Transverse colon (tissue), 4 donors: ENCODE data around the gene MUCL3. TPM values are rescaled to one million over a fixed set of nuclear protein-coding genes. Genes with fewer than 3 reads are reported as not detected.

ENCODE experiments used
- DNase-seq: peaks from one replicate; pipeline ENCODE4 v3.0.0-alpha.2; 2019
- H3K27ac ChIP-seq, 4 donors: fragments of 200-600 bp; sonication (generic); 2 replicates each; pipeline ENCODE4 v1.5.1; 2016 to 2018; ENCODE audit warnings: inconsistent platforms in 4 of 4
- H3K27me3 ChIP-seq: fragments of 200-600 bp; sonication (generic); 2 replicates; pipeline ENCODE4 v1.5.1; 2017; ENCODE audit warnings: inconsistent platforms
- H3K36me3 ChIP-seq, 4 donors: fragments of 200-600 bp; sonication (generic); 2 replicates each; pipeline ENCODE4 v1.5.1; 2017 to 2019; ENCODE audit warnings: inconsistent platforms in 4 of 4
- H3K4me1 ChIP-seq, 4 donors: fragments of 200-600 bp; sonication (generic); 2 replicates each; pipeline ENCODE4 v1.5.1; 2017 to 2020; ENCODE audit warnings: inconsistent platforms in 4 of 4
- H3K4me3 ChIP-seq, 4 donors: fragments of 200-600 bp; sonication (generic); 1 replicate in 1 of 4; 2 replicates in 3 of 4; pipeline versions ENCODE4 v1.5.1 to v1.6.1; 2017 to 2019; ENCODE audit warnings: inconsistent platforms in 4 of 4
- H3K9me3 ChIP-seq, 2 donors: fragments of 200-600 bp; sonication (generic); 2 replicates each; pipeline ENCODE4 v1.5.1; 2017 to 2019; ENCODE audit warnings: inconsistent platforms in 2 of 2
- EP300 ChIP-seq: sonication (generic); formaldehyde crosslinking; IDR thresholded peaks from one replicate; pipeline ENCODE4 v1.6.1; 2017; ENCODE audit warnings: antibody characterized with exemption, low read depth
- POLR2A ChIP-seq: fragments of 450-650 bp; IDR thresholded peaks from one replicate; pipeline ENCODE4 v1.6.1; 2016; ENCODE audit warnings: antibody characterized with exemption, mild to moderate bottlenecking, moderate library complexity
- POLR2AphosphoS5 ChIP-seq, 3 donors: sonication (generic); formaldehyde crosslinking; IDR thresholded peaks; one replicate each; pipeline ENCODE4 v1.6.1; 2016; ENCODE audit warnings: antibody characterized with exemption in 3 of 3
- WGBS, 2 donors: methylation state at CpG; one replicate each; pipeline ENCODE4 v1.1.5; 2018; ENCODE audit warnings: low coverage in 1 of 2; 5-methylcytosine and 5-hydroxymethylcytosine counted together
- in situ Hi-C, 4 donors: fragments of 200-750 bp; cut with MboI; loops; one replicate each; pipeline versions ENCODE4 v1.15.0 to v1.15.1; 2017; ENCODE audit warnings: low sequenced_read_pairs in 3 of 4, low pct_ligation_motif_present in 1 of 4, low pct_unique_long_range_greater_than_20kb in 1 of 4
- intact Hi-C: fragments of 100-400 bp; cut with DNase I; formaldehyde crosslinking; loops from one replicate; pipeline ENCODE4 v1.15.1; 2023; ENCODE audit warnings: low total_unique reads
- small RNA-seq, 4 donors: library from RNA; depleted of rRNA; stranded (forward); fragments of <200 nt; gene quantifications; one replicate each; pipeline ENCODE3, GENCODE V24; 2016
- total RNA-seq, 4 donors: library from RNA; depleted of rRNA; stranded (reverse); fragments of >200 nt; gene quantifications; one replicate each; pipeline ENCODE4 v1.1.0, GENCODE V29; 2016
- TF ChIP-seq, protein P1 (sequence below), 5 experiments: fragments of 200-600 bp in 3 of 5; fragments of 450-650 bp in 2 of 5; sonication (generic) in 3 of 5; IDR thresholded peaks; 1 replicate in 2 of 5; 2 replicates in 3 of 5; pipeline ENCODE4 v1.5.1; 2016 to 2017; ENCODE audit warnings: antibody characterized with exemption in 5 of 5, inconsistent platforms in 3 of 5, mild to moderate bottlenecking in 2 of 5, moderate library complexity in 1 of 5

MUCL3 gene
- total RNA-seq, 4 donors from 2014 or later = 0.16 to 0.41 TPM; not detected in 2

DNA sequence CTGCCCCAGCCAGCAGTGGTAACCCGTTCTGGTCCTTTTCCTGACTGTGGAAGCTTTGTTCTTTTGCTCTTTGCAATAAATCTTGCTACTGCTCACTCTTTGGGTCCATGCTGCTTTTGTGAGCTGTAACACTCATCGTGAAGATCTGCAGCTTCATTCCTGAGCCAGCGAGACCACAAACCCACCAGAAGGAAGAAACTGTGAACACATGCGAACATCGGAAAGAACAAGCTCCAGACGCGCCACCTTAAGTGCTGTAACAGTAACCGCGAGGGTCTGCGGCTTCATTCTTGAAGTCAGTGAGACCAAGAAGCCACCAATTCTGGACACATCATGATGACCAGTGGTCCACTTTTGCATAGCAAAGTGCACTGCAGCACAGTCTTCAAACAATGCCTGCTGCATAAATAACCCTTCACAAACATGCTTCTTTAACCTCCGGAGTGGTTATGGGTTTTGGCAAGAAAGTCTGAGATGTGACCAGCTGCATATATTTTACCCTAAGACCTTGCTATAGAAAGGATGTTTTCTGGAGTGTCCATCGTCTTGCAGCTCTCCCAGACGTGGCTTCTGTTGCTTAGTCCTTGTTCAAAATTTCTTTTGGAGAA is 60.6 kb downstream of the MUCL3 start:
- Histone ChIP-seq H3K36me3 (no peaks in the 10 kb centered on the region), H3K4me3 (no peak overlapping the region), H3K4me1 (no peaks in the 10 kb centered on the region), H3K9me3 (no peaks in the 10 kb centered on the region), H3K27me3 (no peaks in the 10 kb centered on the region), H3K27ac (no peak overlapping the region)
- TF ChIP-seq POLR2A (no peak), EP300 (no peak), POLR2AphosphoS5 (IDR thresholded peaks at IDR 0.05) (no peak)
- TF ChIP-seq, protein P1, sequence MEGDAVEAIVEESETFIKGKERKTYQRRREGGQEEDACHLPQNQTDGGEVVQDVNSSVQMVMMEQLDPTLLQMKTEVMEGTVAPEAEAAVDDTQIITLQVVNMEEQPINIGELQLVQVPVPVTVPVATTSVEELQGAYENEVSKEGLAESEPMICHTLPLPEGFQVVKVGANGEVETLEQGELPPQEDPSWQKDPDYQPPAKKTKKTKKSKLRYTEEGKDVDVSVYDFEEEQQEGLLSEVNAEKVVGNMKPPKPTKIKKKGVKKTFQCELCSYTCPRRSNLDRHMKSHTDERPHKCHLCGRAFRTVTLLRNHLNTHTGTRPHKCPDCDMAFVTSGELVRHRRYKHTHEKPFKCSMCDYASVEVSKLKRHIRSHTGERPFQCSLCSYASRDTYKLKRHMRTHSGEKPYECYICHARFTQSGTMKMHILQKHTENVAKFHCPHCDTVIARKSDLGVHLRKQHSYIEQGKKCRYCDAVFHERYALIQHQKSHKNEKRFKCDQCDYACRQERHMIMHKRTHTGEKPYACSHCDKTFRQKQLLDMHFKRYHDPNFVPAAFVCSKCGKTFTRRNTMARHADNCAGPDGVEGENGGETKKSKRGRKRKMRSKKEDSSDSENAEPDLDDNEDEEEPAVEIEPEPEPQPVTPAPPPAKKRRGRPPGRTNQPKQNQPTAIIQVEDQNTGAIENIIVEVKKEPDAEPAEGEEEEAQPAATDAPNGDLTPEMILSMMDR (IDR thresholded peaks at IDR 0.05) = no peak
- 78 to 80% methylated on average over 5 to 13 of the region's 13 CpGs for WGBS, 2 donors
- no peak for DNase-seq
- in situ Hi-C loops = no loop called here
- intact Hi-C loops = no loop called here

DNA sequence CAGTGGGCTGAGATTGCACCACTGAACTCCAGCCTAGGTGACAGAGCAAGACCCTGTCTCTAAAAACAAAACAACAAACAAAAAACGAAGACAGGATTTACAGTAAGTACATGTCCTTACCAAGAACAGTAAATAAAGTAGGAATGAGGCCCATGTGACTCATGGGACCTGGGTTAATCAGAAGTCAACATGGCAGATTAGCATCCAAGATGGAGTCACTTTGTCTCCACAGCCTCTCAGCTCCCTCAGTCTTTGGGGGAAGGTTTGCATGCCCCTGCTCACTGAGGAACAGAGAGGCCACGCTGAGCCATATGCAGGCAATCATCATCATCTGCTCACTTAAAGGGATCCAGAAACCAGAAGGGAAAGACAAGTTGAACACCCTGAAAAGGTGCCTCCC is 61.7 kb downstream of the MUCL3 start:
- in situ Hi-C loops = no loop called here
- H3K4me1 ChIP-seq = no peaks in the 10 kb centered on the region
- H3K36me3 ChIP-seq = no peaks in the 10 kb centered on the region
- TF ChIP-seq, protein P1 (IDR thresholded peaks at IDR 0.05) = no peak
- TF ChIP-seq POLR2AphosphoS5 (IDR thresholded peaks at IDR 0.05) (no peak), POLR2A (no peak), EP300 (no peak)
- intact Hi-C loops = no loop called here
- 60 to 63% methylated on average over 2 of the region's 2 CpGs for WGBS, 2 donors
- H3K9me3 ChIP-seq = no peaks in the 10 kb centered on the region
- H3K4me3 ChIP-seq = no peak overlapping the region
- no peaks in the 10 kb centered on the region for H3K27me3 ChIP-seq
- H3K27ac ChIP-seq = no peak overlapping the region
- no peak for DNase-seq

Small RNA genes lying within 50 kb of the gene (small RNA-seq; reads per million reads assigned to genes)
- gene RF00019 = 0 reads per million in 4 donors

Other genes with a start within 250 kb of the MUCL3 start
- gene NRM, start 250.0 kb upstream of the MUCL3 start, total RNA-seq = 10 to 100 TPM in 1 of 4 donors, 1 to 10 TPM in 2, not detected in 1; 2.7 to 13.8 (median 2.7) TPM
- gene MDC1, start 223.7 kb upstream of the MUCL3 start, total RNA-seq = 10 to 100 TPM in 2 of 4 donors, 1 to 10 TPM in 2; 3.1 to 13.5 (median 9.7) TPM
- gene TUBB, start 220.6 kb upstream of the MUCL3 start, total RNA-seq = 100 to 1,000 TPM in 3 of 4 donors, 10 to 100 TPM in 1; 77.1 to 128 (median 106) TPM
- gene FLOT1, start 198.3 kb upstream of the MUCL3 start, total RNA-seq = 100 to 1,000 TPM; 123 to 146 (median 139) TPM
- gene IER3, start 196.4 kb upstream of the MUCL3 start, total RNA-seq = 100 to 1,000 TPM in 1 of 4 donors, 10 to 100 TPM in 3; 21.1 to 100 (median 84.6) TPM
- 100 to 1,000 TPM; 149 to 322 (median 230) TPM for gene DDR1, start 56.5 kb upstream of the MUCL3 start, total RNA-seq
- gene GTF2H4, start 32.8 kb upstream of the MUCL3 start, total RNA-seq = 10 to 100 TPM in 1 of 4 donors, 1 to 10 TPM in 3; 2.0 to 44.5 (median 6.8) TPM
- 10 to 100 TPM; 13.1 to 64.7 (median 25.8) TPM for gene VARS2, start 26.7 kb upstream of the MUCL3 start, total RNA-seq
- gene SFTA2, start 8.8 kb upstream of the MUCL3 start, total RNA-seq = not detected
- gene MUC21, start 42.7 kb downstream of the MUCL3 start, total RNA-seq = not detected
- gene MUC22, start 69.5 kb downstream of the MUCL3 start, total RNA-seq = not detected
- not detected for gene C6orf15, start 171.6 kb downstream of the MUCL3 start, total RNA-seq
- 10 to 100 TPM in 2 of 4 donors, 1 to 10 TPM in 2; 8.8 to 19.0 (median 13.4) TPM for gene PSORS1C1, start 173.8 kb downstream of the MUCL3 start, total RNA-seq
- gene CDSN, start 179.5 kb downstream of the MUCL3 start, total RNA-seq = not detected
- gene PSORS1C2, start 198.1 kb downstream of the MUCL3 start, total RNA-seq = not detected
- 10 to 100 TPM; 15.0 to 44.1 (median 29.9) TPM for gene CCHCR1, start 216.8 kb downstream of the MUCL3 start, total RNA-seq
- 1 to 10 TPM; 1.6 to 5.2 (median 3.1) TPM for gene TCF19, start 217.6 kb downstream of the MUCL3 start, total RNA-seq
- gene POU5F1, start 229.7 kb downstream of the MUCL3 start, total RNA-seq = 100 to 1,000 TPM in 1 of 4 donors, 10 to 100 TPM in 3; 11.5 to 434 (median 29.2) TPM